ENCODE results near the gene UFD1. TPM values are rescaled to one million over a fixed set of nuclear protein-coding genes. Genes with fewer than 3 reads are reported as not detected.
"Not testable (repeated sequence)": the region's sequence is repeated elsewhere in the genome, so short reads cannot be mapped to it uniquely, and the experiment has no call there.

The UFD1 gene
- total RNA-seq, 4 donors from 2014 or later: 32.3 to 47.5 (median 40.3) TPM

GRCh38 chr22:19450363-19451175 is 28.4 kb downstream of the UFD1 start:
- DNase-seq (ENCODE audit: low spot score): no peak
- ATAC-seq (ENCODE audit: low FRiP score): no peak
- no peak for TF ChIP-seq CTCF (IDR thresholded peaks at IDR 0.05)

- DNase-seq (ENCODE audit: low spot score) (no peak), ATAC-seq (ENCODE audit: low FRiP score) (no peak)
- TF ChIP-seq CTCF (IDR thresholded peaks at IDR 0.05): no peak
Measured at GRCh38 chr22:19449422-19449767, 29.6 kb downstream of the UFD1 start.

- TF ChIP-seq CTCF (IDR thresholded peaks at IDR 0.05): no peak
- DNase-seq (ENCODE audit: low spot score) (no peak), ATAC-seq (ENCODE audit: low FRiP score) (no peak)
Measured at GRCh38 chr22:19448739-19449421, 30.1 kb downstream of the UFD1 start.

- ATAC-seq (ENCODE audit: low FRiP score) (peak; percentile 57), DNase-seq (ENCODE audit: low spot score) (no peak)
- no peak for TF ChIP-seq CTCF (IDR thresholded peaks at IDR 0.05)
Measured at GRCh38 chr22:19448076-19448607, 30.9 kb downstream of the UFD1 start.

GRCh38 chr22:19447330-19448075 is 31.5 kb downstream of the UFD1 start, which contains the start of gene C22orf39:
Gene C22orf39, minus strand, starts transcription at chr22:19447711. Its CDS starts 23 bp downstream, at chr22:19447688.
- ATAC-seq (ENCODE audit: low FRiP score) (peak; percentile 91), DNase-seq (ENCODE audit: low spot score) (peak; percentile 74)
- TF ChIP-seq CTCF (IDR thresholded peaks at IDR 0.05): no peak

GRCh38 chr22:19446603-19447329 is 32.2 kb downstream of the UFD1 start:
- TF ChIP-seq CTCF (IDR thresholded peaks at IDR 0.05): no peak
- ATAC-seq (ENCODE audit: low FRiP score): peak; percentile 9
- DNase-seq (ENCODE audit: low spot score): no peak

- not testable (repeated sequence) for ATAC-seq (ENCODE audit: low FRiP score); DNase-seq (ENCODE audit: low spot score)
Measured at GRCh38 chr22:19445279-19445982, 33.6 kb downstream of the UFD1 start.

All from omental fat pad (tissue), 4 donors.